ENCODE data around the gene FCSK.

Gene FCSK

GRCh38 chr16:70476272-70477020, 22.1 kb downstream of the FCSK start:
- H3K4me1 ChIP-seq (ENCODE audit: control insufficient read depth in 1 of 2, insufficient read depth in 1 of 2, low read depth in 1 of 2, low read length in 1 of 2), result no peaks in the 10 kb centered on the region
- no peak overlapping the region for H3K27ac ChIP-seq
- no peak overlapping the region for H3K4me3 ChIP-seq (ENCODE audit: low read depth in 1 of 2, low read length in 1 of 2)
- no peaks in the 10 kb centered on the region for H3K9me3 ChIP-seq
- no peaks in the 10 kb centered on the region for H3K27me3 ChIP-seq
- TF ChIP-seq CTCF (IDR thresholded peaks at IDR 0.05), result no peak
- H3K36me3 ChIP-seq, result peaks cover 83% of the 10 kb centered on the region

GRCh38 chr16:70478169-70478568, 23.8 kb downstream of the FCSK start:
- Histone ChIP-seq H3K36me3 (peaks cover 88% of the 10 kb centered on the region), H3K27me3 (no peaks in the 10 kb centered on the region), H3K4me1 (ENCODE audit: control insufficient read depth in 1 of 2, insufficient read depth in 1 of 2, low read depth in 1 of 2, low read length in 1 of 2) (no peaks in the 10 kb centered on the region), H3K4me3 (ENCODE audit: low read depth in 1 of 2, low read length in 1 of 2) (no peak overlapping the region), H3K9me3 (no peaks in the 10 kb centered on the region), H3K27ac (no peak overlapping the region)
- no peak for TF ChIP-seq CTCF (IDR thresholded peaks at IDR 0.05)

GRCh38 chr16:70478912-70479341, 24.5 kb downstream of the FCSK start:
- Histone ChIP-seq H3K27ac (no peak overlapping the region), H3K4me3 (ENCODE audit: low read depth in 1 of 2, low read length in 1 of 2) (no peak overlapping the region), H3K36me3 (peaks cover 88% of the 10 kb centered on the region), H3K9me3 (no peaks in the 10 kb centered on the region), H3K27me3 (no peaks in the 10 kb centered on the region), H3K4me1 (ENCODE audit: control insufficient read depth in 1 of 2, insufficient read depth in 1 of 2, low read depth in 1 of 2, low read length in 1 of 2) (no peaks in the 10 kb centered on the region)
- no peak for TF ChIP-seq CTCF (IDR thresholded peaks at IDR 0.05)

- H3K4me1 ChIP-seq (ENCODE audit: control insufficient read depth in 1 of 2, insufficient read depth in 1 of 2, low read depth in 1 of 2, low read length in 1 of 2), result no peaks in the 10 kb centered on the region
- no peak overlapping the region for H3K4me3 ChIP-seq (ENCODE audit: low read depth in 1 of 2, low read length in 1 of 2)
- H3K27ac ChIP-seq, result no peak overlapping the region
- H3K27me3 ChIP-seq, result no peaks in the 10 kb centered on the region
- H3K36me3 ChIP-seq, result peaks cover 80% of the 10 kb centered on the region
- no peaks in the 10 kb centered on the region for H3K9me3 ChIP-seq
- TF ChIP-seq CTCF (IDR thresholded peaks at IDR 0.05), result no peak
Observed at GRCh38 chr16:70480127-70481105, 26.0 kb downstream of the FCSK start.

- H3K27me3 ChIP-seq, result no peaks in the 10 kb centered on the region
- H3K27ac ChIP-seq, result no peak overlapping the region
- peaks cover 84% of the 10 kb centered on the region for H3K36me3 ChIP-seq
- TF ChIP-seq CTCF (IDR thresholded peaks at IDR 0.05), result no peak
- H3K4me3 ChIP-seq (ENCODE audit: low read depth in 1 of 2, low read length in 1 of 2), result no peak overlapping the region
- H3K9me3 ChIP-seq, result no peaks in the 10 kb centered on the region
- no peaks in the 10 kb centered on the region for H3K4me1 ChIP-seq (ENCODE audit: control insufficient read depth in 1 of 2, insufficient read depth in 1 of 2, low read depth in 1 of 2, low read length in 1 of 2)
Observed at GRCh38 chr16:70481929-70482536, 27.6 kb downstream of the FCSK start.

Measured in neutrophil (primary cell).